ENCODE data around the gene LDHB. TPM values are rescaled to one million over a fixed set of nuclear protein-coding genes. Genes with fewer than 3 reads are reported as not detected.
A peak's percentile ranks its signal among the peaks of the same experiment; 100 is the strongest.
"Not testable (repeated sequence)": the region's sequence is repeated elsewhere in the genome, so short reads cannot be mapped to it uniquely, and the experiment has no call there.

LDHB gene
- total RNA-seq, 1 donor from 2014 or later: 1,244 TPM

GRCh38 chr12:21649034-21649433 lies 8.6 kb downstream of the LDHB start:
- DNase-seq (ENCODE audit: low read depth): no peak
- H3K4me3 ChIP-seq (ENCODE audit: low read depth, low read length): no peak overlapping the region
- TF ChIP-seq, protein P1, sequence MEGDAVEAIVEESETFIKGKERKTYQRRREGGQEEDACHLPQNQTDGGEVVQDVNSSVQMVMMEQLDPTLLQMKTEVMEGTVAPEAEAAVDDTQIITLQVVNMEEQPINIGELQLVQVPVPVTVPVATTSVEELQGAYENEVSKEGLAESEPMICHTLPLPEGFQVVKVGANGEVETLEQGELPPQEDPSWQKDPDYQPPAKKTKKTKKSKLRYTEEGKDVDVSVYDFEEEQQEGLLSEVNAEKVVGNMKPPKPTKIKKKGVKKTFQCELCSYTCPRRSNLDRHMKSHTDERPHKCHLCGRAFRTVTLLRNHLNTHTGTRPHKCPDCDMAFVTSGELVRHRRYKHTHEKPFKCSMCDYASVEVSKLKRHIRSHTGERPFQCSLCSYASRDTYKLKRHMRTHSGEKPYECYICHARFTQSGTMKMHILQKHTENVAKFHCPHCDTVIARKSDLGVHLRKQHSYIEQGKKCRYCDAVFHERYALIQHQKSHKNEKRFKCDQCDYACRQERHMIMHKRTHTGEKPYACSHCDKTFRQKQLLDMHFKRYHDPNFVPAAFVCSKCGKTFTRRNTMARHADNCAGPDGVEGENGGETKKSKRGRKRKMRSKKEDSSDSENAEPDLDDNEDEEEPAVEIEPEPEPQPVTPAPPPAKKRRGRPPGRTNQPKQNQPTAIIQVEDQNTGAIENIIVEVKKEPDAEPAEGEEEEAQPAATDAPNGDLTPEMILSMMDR (conservative IDR thresholded peaks at IDR 0.05; ENCODE audit: low read depth, low read length): no peak

DNA sequence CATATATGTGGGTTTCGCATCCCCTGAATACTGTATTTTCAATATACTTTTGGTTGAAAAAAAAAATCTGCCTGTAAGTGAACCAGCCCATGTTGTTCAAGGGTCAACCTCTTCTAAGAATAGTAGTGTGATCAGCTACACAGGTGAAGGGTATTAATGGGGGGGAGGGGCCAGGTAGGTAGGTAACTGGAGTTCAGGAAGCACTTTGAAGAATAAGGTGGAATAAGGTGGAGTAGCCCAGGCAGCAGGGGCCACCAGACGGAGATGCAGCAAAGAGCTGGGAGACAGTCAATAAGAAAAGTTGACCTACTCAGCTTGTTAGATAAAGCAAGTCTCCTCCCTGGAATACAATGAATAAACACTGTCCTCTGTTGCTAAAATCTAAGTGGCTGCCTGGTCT lies 9.3 kb downstream of the LDHB start:
- TF ChIP-seq, protein P1 (conservative IDR thresholded peaks at IDR 0.05; ENCODE audit: low read depth, low read length): no peak
- no peak overlapping the region for H3K4me3 ChIP-seq (ENCODE audit: low read depth, low read length)
- no peak for DNase-seq (ENCODE audit: low read depth)

DNA sequence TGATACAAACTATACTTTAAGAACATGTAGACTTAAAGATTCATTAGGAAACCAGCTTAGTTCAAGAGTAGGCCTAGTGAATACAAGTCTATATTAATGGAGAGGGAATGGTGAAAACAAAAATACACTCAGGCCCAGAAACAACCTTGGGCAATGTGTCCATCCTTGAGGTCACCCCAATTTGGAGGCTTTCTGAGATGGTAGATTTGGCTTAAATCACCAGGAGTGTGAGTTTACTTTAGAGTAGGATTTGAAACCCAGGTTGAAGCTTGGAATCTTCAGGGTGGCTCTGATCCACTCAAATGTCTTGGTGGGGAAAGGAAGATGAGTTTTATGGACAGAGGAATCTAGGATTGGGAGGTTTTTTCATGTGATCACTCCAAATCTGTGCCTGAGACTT lies 10.5 kb downstream of the LDHB start:
- DNase-seq (ENCODE audit: low read depth): no peak
- H3K4me3 ChIP-seq (ENCODE audit: low read depth, low read length): no peak overlapping the region
- TF ChIP-seq, protein P1 (conservative IDR thresholded peaks at IDR 0.05; ENCODE audit: low read depth, low read length): no peak

- not testable (repeated sequence) for H3K4me3 ChIP-seq (ENCODE audit: low read depth, low read length)
- peak; percentile 30 for DNase-seq (ENCODE audit: low read depth)
Measured at GRCh38 chr12:21645041-21645500, 12.6 kb downstream of the LDHB start.

DNA sequence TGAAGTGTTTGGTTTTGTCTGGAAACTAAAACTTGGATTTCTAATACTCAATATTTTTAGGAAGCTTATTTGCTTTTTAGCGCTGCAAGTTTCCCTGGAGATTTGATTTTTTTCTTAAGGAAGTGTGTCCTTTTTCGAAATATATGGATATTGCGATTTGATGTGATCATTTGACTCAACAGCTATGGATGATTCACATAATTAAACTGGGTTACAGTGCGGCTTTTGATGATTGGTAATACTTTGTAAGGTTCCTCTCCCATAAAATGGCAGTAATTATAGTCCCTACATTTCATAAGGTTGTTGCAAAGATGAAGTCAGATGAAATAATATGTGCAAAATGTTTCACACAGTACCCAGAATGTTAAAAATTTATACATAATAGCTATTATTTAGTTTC lies 13.1 kb downstream of the LDHB start:
- DNase-seq (ENCODE audit: low read depth): no peak
- TF ChIP-seq, protein P1 (conservative IDR thresholded peaks at IDR 0.05; ENCODE audit: low read depth, low read length): no peak
- H3K4me3 ChIP-seq (ENCODE audit: low read depth, low read length): no peak overlapping the region

DNA sequence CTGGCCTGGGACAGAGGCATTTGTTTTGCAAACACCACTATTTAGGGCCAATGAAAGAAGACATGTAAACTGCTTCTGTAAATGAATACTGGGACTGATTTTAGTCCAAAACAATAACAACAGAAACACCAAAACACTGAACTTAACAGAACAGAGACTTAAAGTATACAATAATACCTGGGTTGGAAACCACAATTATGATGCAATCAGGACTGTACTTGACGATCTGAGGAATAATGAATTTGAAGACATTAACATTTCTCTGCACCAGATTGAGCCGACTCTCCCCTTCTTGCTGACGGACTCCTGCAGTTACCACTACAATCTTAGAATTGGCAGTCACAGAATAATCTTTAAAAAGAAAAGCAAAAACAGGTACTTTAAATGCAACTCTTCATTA lies 13.9 kb downstream of the LDHB start:
- no peak for DNase-seq (ENCODE audit: low read depth)
- H3K4me3 ChIP-seq (ENCODE audit: low read depth, low read length): no peak overlapping the region
- TF ChIP-seq, protein P1 (conservative IDR thresholded peaks at IDR 0.05; ENCODE audit: low read depth, low read length): no peak

DNA sequence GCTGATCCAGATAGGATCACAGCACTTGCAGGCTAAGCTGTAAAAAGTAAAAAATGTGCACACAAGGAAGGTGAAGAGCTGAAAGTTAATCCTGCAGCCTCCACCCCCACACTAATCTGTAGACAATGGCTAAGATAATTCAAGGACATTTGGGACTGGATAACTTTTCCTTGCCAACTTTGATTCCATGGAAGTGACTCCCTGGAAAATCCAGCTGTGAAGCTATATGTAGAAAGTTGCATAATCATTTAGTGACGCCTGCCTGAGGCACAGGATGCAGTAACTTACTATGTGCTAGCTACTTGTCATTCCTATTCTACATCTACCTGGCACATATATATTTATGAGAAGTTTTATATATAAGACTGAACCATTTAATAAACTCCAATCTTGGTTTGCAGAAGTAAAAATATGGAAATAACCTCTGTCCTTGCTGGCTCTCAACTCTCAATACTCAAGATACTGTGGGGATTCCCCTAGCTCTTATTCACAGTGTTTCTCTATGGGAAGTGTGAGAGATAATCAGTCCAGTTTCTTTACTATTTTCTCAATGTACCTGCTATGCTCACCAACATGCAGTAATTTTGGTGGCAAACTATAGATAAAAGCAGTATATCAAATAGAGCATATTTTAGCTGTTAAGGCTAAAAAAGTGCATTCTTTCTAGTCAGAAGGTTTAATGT lies 14.8 kb downstream of the LDHB start:
- no peak overlapping the region for H3K4me3 ChIP-seq (ENCODE audit: low read depth, low read length)
- TF ChIP-seq, protein P1 (conservative IDR thresholded peaks at IDR 0.05; ENCODE audit: low read depth, low read length): no peak
- no peak for DNase-seq (ENCODE audit: low read depth)

Measured in epithelial cell of proximal tubule (primary cell).